Right lobe of liver (tissue), 6 donors: ENCODE data around the gene DUSP2. TPM values are rescaled to one million over a fixed set of nuclear protein-coding genes. Genes with fewer than 3 reads are reported as not detected.

Experiments used
- ATAC-seq, 4 donors: fragments of 200-7000 bp; cut with Tn5 transposase; one replicate each; pipeline ENCODE4 v1.9.1; 2020; ENCODE audit warnings: mild to moderate bottlenecking in 4 of 4, moderate library complexity in 4 of 4
- DNase-seq, 3 donors: peaks; one replicate each; pipeline ENCODE4 v3.0.0-alpha.2; 2020
- H3K27ac ChIP-seq, 3 donors: fragments of 200-600 bp; one replicate each; pipeline ENCODE4 v1.8.0; 2022
- H3K27me3 ChIP-seq, 2 donors: fragments of 200-600 bp; one replicate each; pipeline ENCODE4 v1.8.0; 2022
- H3K36me3 ChIP-seq, 4 donors: fragments of 200-600 bp; sonication (generic) in 1 of 4; one replicate each; pipeline versions ENCODE4 v1.5.1 to v1.8.0; 2017 to 2022; ENCODE audit warnings: control low read depth in 1 of 4
- H3K4me1 ChIP-seq, 4 donors: fragments of 200-600 bp; sonication (generic) in 1 of 4; one replicate each; pipeline versions ENCODE4 v1.5.1 to v1.8.0; 2017 to 2022; ENCODE audit warnings: control low read depth in 1 of 4
- H3K4me3 ChIP-seq, 3 donors: fragments of 200-600 bp; one replicate each; pipeline ENCODE4 v1.8.0; 2022
- H3K9me3 ChIP-seq, 4 donors: fragments of 200-600 bp; sonication (generic) in 1 of 4; one replicate each; pipeline versions ENCODE4 v1.5.1 to v1.8.0; 2017 to 2022; ENCODE audit warnings: control low read depth in 1 of 4
- POLR2A ChIP-seq: fragments of 450-650 bp; IDR thresholded peaks from one replicate; pipeline ENCODE4 v1.6.1; 2017; ENCODE audit warnings: antibody characterized with exemption, mild to moderate bottlenecking
- WGBS: methylation state at CpG from one replicate; pipeline ENCODE4 v1.1.6; 2018; ENCODE audit warnings: low coverage, low lambda C conversion rate; ENCODE audit not compliant: insufficient coverage; ENCODE audit errors: missing lambda C conversion rate; 5-methylcytosine and 5-hydroxymethylcytosine counted together
- intact Hi-C, 2 donors: fragments of 100-400 bp; cut with DNase I; formaldehyde crosslinking; loops; one replicate each; pipeline versions ENCODE4 v1.11.2 to v1.14.1; 2022
- total RNA-seq, 6 experiments: library from RNA; depleted of rRNA in 2 of 6; stranded (reverse); fragments of >200 nt in 2 of 6; fragmentation: NEBNext Ultra II Directional in 3 of 6; extraction: Animal tissue kit (Norgen Biotek cat#: 25700) in 3 of 6; gene quantifications; one replicate each; pipeline versions ENCODE4 v1.1.0 to v1.2.4, GENCODE V29; 2016 to 2023
- TF ChIP-seq, protein P1 (sequence below), 4 donors: fragments of 200-600 bp in 3 of 4; fragments of 450-650 bp in 1 of 4; IDR thresholded peaks; one replicate each; pipeline versions ENCODE4 v1.5.1 to v1.8.0; 2016 to 2022; ENCODE audit warnings: antibody characterized with exemption in 4 of 4, mild to moderate bottlenecking in 2 of 4
- donor health status: DM: no; HTN: yes; CAD: no.
- donor health status: DM: no; HTN: no; CAD: no.
- donor health status: DM: no; HTN: no; CAD: no.
- donor health status: DM: no; HTN: yes; CAD: no.
- donor health status: DM: no; HTN: yes; CAD: no.

DUSP2 gene
- total RNA-seq, 6 experiments from 2014 or later = 0.44 to 2.5 (median 1.2) TPM

DNA sequence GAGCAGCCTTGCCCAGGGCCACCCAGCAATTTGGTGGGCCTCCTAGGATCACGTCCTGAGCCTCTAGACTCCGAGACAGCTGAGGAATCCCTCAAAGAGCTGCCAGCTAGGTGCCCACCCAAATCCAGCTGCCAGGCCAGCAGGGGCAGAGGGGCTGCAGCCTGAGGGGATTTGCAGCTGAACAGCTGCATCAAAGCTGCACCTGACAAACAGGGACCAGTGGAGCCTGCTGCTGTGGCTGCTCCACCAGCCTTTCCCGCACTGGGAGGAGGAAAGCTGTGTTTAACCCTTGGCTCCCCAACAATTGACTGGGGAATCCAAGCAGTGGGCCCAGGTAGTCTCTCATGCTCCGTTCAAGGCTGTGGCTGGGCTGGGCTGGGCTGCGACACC lies 37.1 kb downstream of the DUSP2 start:
- no peaks in the 10 kb centered on the region for H3K9me3 ChIP-seq
- peak in 2 of 3 donors; percentile 13 to 29 for DNase-seq
- H3K27ac ChIP-seq = peak overlapping the region in 1 of 3 donors; percentile 47
- H3K27me3 ChIP-seq = no peaks in the 10 kb centered on the region
- no CpG with 5 or more reads among the region's 5 CpGs for WGBS
- no peaks in the 10 kb centered on the region for H3K36me3 ChIP-seq
- H3K4me3 ChIP-seq = no peak overlapping the region
- H3K4me1 ChIP-seq = no peaks in the 10 kb centered on the region
- no peak for ATAC-seq
- intact Hi-C loops = no loop called here
- TF ChIP-seq, protein P1, sequence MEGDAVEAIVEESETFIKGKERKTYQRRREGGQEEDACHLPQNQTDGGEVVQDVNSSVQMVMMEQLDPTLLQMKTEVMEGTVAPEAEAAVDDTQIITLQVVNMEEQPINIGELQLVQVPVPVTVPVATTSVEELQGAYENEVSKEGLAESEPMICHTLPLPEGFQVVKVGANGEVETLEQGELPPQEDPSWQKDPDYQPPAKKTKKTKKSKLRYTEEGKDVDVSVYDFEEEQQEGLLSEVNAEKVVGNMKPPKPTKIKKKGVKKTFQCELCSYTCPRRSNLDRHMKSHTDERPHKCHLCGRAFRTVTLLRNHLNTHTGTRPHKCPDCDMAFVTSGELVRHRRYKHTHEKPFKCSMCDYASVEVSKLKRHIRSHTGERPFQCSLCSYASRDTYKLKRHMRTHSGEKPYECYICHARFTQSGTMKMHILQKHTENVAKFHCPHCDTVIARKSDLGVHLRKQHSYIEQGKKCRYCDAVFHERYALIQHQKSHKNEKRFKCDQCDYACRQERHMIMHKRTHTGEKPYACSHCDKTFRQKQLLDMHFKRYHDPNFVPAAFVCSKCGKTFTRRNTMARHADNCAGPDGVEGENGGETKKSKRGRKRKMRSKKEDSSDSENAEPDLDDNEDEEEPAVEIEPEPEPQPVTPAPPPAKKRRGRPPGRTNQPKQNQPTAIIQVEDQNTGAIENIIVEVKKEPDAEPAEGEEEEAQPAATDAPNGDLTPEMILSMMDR (IDR thresholded peaks at IDR 0.05) = no peak
- TF ChIP-seq POLR2A = no peak

DNA sequence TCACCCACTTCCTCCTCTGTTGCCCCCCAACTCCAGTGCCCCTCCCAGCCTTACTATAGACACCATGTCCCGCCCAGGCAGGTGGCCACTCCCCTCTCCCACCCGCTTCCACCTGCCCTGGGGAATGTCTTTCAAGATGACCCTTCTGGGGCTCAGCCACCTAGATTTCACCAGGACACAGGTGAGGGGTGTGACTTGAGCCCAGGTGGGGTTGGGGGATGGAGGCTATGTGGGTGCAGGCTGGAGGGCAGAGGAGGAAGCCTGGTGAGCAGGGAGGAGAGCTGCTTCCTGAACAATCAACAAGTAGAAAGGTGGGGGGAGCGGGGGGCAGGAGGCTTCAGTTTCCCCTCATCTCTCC lies 37.6 kb downstream of the DUSP2 start:
- H3K27ac ChIP-seq = no peak overlapping the region
- no peaks in the 10 kb centered on the region for H3K36me3 ChIP-seq
- no peak overlapping the region for H3K4me3 ChIP-seq
- no peaks in the 10 kb centered on the region for H3K9me3 ChIP-seq
- 45% methylated on average over 2 of the region's 3 CpGs for whole genome bisulfite sequencing
- no peaks in the 10 kb centered on the region for H3K4me1 ChIP-seq
- intact Hi-C loops = no loop called here
- DNase-seq = peak in 1 of 3 donors; percentile 35
- ATAC-seq = no peak
- TF ChIP-seq, protein P1 (IDR thresholded peaks at IDR 0.05) = no peak
- TF ChIP-seq POLR2A = no peak
- H3K27me3 ChIP-seq = no peaks in the 10 kb centered on the region

DNA sequence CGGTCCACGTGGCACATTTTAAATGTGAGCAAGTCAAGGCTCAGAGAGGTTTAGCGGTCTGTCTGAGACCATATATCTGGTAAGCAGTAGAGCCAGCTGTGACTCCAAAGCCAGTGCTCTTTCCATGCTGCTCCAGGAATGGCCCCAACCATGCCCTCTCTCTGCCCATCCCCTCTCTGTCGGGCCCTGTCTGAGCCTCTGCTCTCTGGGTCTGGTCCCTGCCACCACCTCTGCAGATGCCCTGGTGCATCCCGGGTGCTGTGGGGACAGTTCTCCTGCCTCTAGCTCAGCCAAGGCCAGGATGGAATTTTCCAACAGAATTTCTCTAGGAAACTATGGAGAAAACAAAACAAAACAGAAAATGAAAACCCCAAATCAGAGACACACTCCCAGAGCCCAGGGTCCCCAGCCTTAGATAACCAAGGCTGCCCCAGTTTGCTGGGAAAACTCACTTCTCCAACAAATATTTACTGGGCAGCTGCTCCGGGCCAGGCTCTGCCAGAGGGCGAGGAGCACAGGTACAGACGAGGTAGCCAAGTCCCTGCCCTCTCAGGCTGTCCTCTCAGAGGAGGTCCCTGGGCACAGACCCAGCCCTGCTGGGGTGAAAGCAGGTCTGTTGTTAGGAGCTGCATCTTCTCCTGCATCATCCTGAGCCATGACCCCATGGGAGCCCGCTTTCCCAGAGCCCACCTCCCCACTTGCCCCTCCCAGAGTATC lies 38.1 kb downstream of the DUSP2 start:
- WGBS = 75% methylated on average over 2 of the region's 9 CpGs
- ATAC-seq (peak in 2 of 4 donors; percentile 5 to 45), DNase-seq (peak in 2 of 3 donors; percentile 21 to 56)
- H3K4me3 ChIP-seq = no peak overlapping the region
- no peaks in the 10 kb centered on the region for H3K27me3 ChIP-seq
- no peaks in the 10 kb centered on the region for H3K4me1 ChIP-seq
- no peaks in the 10 kb centered on the region for H3K9me3 ChIP-seq
- H3K36me3 ChIP-seq = no peaks in the 10 kb centered on the region
- intact Hi-C loops = no loop called here
- no peak overlapping the region for H3K27ac ChIP-seq
- no peak for TF ChIP-seq POLR2A
- TF ChIP-seq, protein P1 (IDR thresholded peaks at IDR 0.05) = no peak

DNA sequence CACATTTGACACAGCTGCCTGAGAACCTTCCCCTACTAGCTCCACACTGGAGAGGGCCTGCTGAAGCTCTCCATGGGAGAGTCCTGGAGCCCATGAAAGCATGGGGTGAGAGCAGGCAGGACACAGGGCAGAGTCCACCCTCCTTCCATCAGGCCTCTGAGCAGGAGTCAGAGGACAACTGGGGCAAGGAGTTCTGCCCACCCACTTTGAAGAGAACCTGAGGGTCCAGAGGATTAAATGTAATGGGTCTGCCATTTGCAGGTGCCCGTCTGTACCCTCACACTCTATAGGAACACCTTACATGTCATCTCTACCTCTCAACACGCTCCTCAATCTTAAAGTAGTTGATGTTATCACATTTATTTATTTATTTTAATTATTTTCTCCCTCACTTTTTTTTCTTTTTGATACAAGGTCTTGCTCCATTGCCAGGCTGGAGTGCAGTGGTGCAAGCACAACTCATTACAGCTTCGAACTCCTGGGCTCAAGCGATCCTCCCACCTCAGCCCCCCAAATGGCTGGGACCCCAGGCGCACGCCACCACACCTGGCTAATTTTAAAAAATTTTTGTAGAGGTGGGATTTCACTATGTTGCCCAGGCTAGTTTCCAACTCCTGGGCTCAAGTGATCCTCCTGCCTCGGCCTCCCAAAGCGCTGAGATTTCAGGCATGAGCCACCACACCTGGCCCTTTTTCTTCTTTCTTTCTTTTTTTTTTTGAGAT lies 39.1 kb downstream of the DUSP2 start:
- no peak overlapping the region for H3K4me3 ChIP-seq
- no peaks in the 10 kb centered on the region for H3K27me3 ChIP-seq
- no peak for ATAC-seq
- intact Hi-C loops = no loop called here
- DNase-seq = peak in 1 of 3 donors; percentile 3
- H3K9me3 ChIP-seq = no peaks in the 10 kb centered on the region
- no peaks in the 10 kb centered on the region for H3K4me1 ChIP-seq
- 93% methylated on average over 8 of the region's 8 CpGs for WGBS
- H3K36me3 ChIP-seq = no peaks in the 10 kb centered on the region
- TF ChIP-seq POLR2A = no peak
- TF ChIP-seq, protein P1 (IDR thresholded peaks at IDR 0.05) = no peak
- H3K27ac ChIP-seq = no peak overlapping the region
